GM18867 (cell line): ENCODE data around the gene NCKAP5.
A peak's percentile ranks its signal among the peaks of the same experiment; 100 is the strongest.

Experiments
- ATAC-seq: cut with Tn5 transposase; IDR thresholded peaks from one replicate; pipeline ENCODE4 v1.9.1; 2021; ENCODE audit warnings: mild to moderate bottlenecking, moderate library complexity; ENCODE audit not compliant: unreplicated experiment

The NCKAP5 gene

GRCh38 chr2:133498662-133499585, 69.3 kb downstream of the NCKAP5 start:
- ATAC-seq, result peak; percentile 79

- ATAC-seq, result no peak
These were observed 70.2 kb downstream of the NCKAP5 start for GRCh38 chr2:133497951-133498565.

GRCh38 chr2:133497270-133497893, 70.9 kb downstream of the NCKAP5 start:
- ATAC-seq, result no peak

- no peak for ATAC-seq
These were observed 71.6 kb downstream of the NCKAP5 start for GRCh38 chr2:133496501-133497269.

- no peak for ATAC-seq
These were observed 73.0 kb downstream of the NCKAP5 start for GRCh38 chr2:133495226-133495625.

- ATAC-seq, result no peak
These were observed 75.4 kb downstream of the NCKAP5 start for GRCh38 chr2:133492719-133493380.

- no peak for ATAC-seq
These were observed 77.8 kb downstream of the NCKAP5 start for GRCh38 chr2:133490411-133490980.

GRCh38 chr2:133489641-133490410, 78.4 kb downstream of the NCKAP5 start:
- ATAC-seq, result no peak

GRCh38 chr2:133489146-133489545, 79.1 kb downstream of the NCKAP5 start:
- ATAC-seq, result no peak

- no peak for ATAC-seq
These were observed 81.5 kb downstream of the NCKAP5 start for GRCh38 chr2:133486771-133487191.

GRCh38 chr2:133485868-133486267, 82.4 kb downstream of the NCKAP5 start:
- ATAC-seq, result no peak

GRCh38 chr2:133484784-133485183, 83.5 kb downstream of the NCKAP5 start:
- ATAC-seq, result no peak

GRCh38 chr2:133484106-133484505, 84.2 kb downstream of the NCKAP5 start:
- ATAC-seq, result no peak

- no peak for ATAC-seq
These were observed 85.1 kb downstream of the NCKAP5 start for GRCh38 chr2:133483181-133483580.

GRCh38 chr2:133480707-133481429, 87.4 kb downstream of the NCKAP5 start:
- no peak for ATAC-seq

- no peak for ATAC-seq
These were observed 90.7 kb downstream of the NCKAP5 start for GRCh38 chr2:133477616-133477990.

GRCh38 chr2:133476931-133477615, 91.2 kb downstream of the NCKAP5 start:
- ATAC-seq, result no peak

- no peak for ATAC-seq
These were observed 92.0 kb downstream of the NCKAP5 start for GRCh38 chr2:133476286-133476685.
